Stimulated activated CD8-positive, alpha-beta memory T cell treated with anti-CD3 and anti-CD28 coated beads, Interleukin-2, amount 100 ng/mL, for 1 hour (primary cell): Measurements from ENCODE around the gene TTC9.
"Not testable (repeated sequence)": the region's sequence is repeated elsewhere in the genome, so short reads cannot be mapped to it uniquely, and the experiment has no call there.

Experiments
- DNase-seq, 2 donors: peaks; one replicate each; pipeline ENCODE4 v3.0.0-alpha.2; 2020; ENCODE audit warnings: low read depth in 2 of 2

TTC9 gene

DNA sequence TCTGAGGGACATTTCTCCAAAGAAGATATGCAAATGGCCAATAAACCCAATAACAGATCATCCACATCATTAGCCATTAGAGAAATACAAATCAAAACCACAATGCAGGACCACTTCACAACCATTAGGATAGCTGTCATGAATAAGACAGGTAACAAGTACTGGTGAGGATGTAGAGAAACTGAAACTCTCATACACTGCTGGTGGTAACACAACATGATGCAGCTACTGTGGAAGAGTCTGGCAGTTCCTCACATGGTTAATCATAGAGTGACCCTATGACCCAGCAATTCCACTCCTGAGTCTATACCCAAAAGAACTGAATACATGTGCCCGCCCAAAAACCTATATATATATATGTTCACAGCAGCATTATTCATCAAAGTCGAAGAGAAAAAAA, 39.0 kb downstream of the TTC9 start:
- DNase-seq, result no peak

DNA sequence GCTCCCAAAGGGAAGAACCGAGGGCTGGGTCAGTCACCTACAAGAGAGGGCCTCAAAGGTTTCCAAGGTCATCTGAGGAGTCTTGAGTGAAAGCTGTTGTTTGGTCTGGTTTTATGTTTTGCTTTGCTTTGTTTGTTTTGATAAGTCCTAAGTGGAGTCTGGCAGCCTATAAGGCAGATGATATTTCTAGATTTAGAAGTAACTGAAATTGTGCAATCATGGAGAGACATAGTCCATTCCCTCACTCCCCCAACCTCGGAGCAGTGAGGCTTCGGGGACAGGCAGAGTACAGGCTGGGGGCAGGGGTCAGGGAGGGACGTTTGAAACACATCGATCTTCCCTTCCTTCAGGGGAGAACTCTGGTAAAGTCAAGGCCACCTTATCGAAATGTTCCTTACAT, 42.3 kb downstream of the TTC9 start:
- DNase-seq, result no peak

DNA sequence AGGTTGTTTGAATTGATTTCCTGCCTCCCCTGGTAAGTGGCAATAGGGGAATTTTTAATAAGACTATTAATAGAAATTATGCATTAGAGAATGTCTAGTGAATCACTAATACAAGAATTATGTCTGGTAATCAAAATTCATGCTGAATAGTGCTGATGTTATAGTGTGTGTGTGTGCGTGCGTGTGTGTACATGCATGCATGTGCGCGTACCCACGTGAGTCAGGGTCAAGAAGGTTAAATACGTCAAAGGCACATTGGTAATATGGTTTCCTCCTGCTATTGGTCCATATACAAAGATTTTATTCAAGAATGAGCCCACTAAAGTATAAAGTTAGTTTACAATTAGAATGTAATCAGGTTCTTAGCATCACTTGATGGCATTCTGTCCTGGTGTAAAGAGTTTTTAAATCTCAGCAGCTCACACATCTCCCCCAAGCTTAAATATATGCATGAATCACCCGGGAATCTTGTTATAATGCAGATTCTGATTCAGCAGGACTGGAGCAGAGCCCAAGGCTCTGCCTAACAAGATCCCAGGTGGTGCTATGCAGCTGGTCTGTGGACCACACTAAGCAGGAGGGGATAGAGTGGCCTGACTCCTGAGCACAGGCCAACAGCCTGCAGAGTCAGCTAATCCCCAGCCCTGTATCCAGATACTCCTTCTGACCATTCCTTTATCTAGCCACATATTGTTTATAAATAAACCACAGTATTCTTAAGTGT, 43.9 kb downstream of the TTC9 start:
- no peak for DNase-seq

DNA sequence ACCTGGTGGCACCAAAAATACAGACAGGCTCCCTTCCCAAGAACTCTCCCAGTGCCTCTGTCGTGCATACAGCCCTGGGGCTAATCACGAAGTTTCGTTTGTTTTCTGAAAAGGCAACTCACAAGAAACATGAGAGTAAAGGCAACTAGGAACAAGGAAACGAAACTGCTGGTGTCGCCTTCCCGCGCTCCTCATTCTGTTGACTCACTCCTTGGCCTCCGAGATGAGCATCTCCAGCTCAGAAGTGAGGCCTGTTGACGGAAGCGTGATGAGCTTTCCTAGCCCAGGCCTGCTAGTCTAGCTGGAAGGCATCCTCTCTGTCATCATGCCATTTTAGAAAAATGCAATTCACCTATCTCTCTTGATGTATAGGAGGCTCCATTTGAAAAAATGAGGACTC, 50.5 kb downstream of the TTC9 start:
- DNase-seq, result no peak

DNA sequence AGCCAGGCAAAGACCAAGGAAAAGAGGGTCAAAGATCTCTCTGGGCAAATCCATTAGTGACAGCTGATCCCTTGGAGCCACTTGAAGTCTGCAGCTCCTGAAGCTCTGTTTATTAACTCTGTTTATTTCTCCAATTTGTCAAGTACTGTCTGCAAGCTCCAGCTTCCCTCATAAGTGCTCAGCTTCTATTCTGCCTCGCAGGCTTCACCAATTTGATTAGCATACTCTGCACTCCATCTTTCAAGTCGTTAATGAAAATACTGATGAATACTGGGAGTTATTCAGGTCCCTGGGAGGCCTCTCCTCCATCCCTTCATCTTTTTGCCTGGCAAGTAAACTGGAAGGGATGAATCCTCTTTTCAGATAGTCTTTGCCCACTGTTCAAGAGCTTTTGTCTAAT, 54.3 kb downstream of the TTC9 start:
- no peak for DNase-seq

DNA sequence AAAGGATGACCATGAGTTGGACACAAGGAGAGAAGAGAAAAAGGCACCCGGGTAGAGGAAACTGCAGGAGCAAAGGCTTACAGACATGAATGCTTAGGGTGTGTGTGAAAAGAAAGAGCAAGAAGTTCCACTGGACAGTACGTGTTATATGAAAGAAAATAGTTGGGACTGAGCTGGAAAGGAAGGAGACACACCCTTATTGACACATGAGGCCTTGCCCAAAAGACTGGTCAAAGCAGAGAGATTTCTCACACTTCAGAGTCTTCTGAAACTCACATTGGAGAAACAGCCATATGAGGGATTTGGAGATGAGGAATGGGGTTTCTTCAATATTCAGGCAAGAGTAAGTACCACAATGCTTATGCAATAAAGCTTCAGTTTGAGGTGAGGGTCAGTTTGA, 56.0 kb downstream of the TTC9 start:
- DNase-seq, result no peak

DNA sequence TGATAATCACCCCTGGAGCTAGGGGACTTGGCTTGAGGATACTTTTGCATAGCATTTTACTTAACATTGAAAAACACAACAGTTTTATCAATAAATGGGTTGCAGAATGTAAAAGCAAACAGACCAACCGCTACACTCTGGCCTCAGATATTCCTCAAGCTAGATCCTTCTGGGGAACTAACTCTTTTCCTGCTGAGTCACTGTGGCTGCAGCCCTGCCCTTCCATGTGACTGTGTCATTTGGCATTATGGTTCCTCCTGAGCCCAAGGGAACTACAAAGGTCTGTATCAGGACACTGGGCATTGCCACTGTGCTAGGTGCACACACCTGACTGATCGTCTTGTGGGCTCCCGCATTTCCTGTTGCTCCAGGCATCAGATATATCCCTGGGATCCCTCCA, 56.6 kb downstream of the TTC9 start:
- DNase-seq, result no peak

DNA sequence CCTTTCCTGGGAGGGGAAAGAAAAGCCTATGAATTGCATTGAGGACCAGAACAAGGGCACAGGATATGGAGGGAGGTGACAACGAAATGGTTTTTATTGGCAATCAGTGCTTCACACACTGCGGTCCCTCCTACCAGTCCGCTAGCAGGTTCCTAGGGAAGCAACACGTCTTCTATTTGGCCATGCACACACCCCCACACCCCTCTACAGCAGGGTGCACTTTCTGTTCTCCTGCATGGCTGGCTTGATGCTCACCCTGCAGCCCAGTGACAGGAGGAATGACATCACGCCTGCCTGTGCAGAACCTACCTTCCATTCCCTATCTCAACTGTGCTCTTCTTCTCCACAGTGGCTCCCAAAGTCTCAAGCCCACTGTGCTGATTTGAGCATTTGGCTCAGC, 57.9 kb downstream of the TTC9 start:
- no peak for DNase-seq

DNA sequence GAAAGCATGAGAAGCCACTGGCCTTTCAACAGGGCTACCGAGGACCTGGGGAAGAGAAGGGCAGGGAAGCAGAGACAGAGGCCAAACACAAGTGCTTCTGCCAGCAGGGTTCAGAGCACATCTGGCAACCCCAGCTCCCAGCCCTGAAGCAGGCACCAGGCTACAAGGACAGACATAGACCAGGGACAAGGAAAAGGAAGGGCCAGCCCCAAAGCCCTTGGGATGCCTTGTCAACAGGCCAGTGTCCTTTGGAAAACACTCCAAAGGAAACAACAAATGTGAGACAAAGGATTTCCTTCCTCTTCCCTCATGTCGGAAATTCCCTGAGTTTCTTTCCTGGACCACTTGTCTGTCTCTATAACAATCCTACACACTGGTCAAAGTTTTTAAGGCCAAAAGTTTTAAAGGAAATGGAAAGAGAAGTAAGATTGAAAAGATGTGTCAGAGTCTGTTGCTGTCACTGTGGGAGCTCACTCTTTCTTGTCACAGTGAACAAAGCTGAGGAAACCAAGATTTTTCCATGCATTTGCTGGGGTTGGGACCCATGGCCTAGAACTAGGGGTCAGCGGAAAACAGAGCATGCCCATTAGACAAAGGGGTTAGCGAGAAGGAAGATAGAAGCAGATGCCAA, 59.4 kb downstream of the TTC9 start:
- DNase-seq, result no peak

DNA sequence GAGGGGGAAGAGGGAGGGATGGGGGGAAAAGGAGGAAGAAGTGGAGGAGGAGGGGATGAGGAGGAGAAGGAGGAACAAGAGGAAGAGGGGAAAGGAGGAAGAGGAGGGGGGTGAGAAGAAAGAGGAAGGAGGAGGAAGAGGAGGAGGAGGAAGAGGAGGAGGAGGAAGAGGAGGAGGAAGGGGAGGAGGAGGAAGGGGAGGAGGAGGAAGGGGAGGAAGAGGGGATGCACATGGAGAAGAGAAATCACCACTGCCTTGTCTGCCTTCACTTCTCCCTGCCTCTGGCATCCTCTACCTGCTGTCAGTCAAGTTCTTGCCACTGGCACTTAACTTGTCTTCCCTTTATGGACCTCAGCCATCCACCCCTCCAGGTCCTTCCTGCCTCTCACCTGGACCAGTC, 59.9 kb downstream of the TTC9 start:
- no peak for DNase-seq

DNA sequence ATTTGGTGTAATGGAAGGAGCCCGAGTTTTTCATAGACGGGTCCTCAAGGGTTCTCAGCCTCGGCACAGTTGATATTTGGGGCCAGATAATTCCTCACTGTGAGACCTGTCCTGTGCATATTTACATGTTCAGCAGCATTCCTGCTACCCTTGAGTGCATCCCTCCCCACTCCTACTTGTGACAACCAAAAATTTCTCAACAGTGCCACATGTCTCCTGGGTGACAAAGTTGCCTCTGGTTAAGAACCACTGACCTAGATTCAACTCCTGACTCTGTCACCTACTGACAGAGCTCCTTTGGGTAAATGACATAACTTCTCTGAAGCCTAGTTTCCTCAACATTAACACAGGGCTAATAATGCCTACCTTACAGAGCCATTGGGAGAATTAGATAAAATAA, 60.4 kb downstream of the TTC9 start:
- DNase-seq, result no peak

DNA sequence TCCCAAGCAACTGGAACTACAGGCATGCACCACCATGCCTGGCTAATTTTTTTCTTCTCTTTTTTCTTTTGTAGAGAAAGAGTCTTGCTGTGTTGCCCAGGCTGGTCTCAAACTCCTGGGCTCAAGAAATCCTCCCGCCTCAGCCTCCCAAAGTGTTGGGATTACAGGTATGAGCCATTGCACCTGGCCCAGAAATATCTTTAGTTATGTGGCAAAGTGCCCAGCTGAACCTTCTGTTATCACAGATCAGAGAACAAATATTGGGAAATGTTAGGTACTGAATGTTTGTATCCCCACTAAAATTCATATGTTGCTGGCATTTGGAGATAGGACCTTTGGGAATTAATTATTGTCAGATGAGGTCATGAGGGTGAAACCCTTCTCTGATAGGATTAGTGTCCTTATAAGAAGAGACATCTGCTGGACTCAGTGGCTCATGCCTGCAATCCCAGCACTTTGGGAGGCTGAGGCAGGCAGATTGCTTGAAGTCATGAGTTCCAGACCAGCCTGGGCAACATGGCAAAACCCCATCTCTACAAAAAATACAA, 62.0 kb downstream of the TTC9 start:
- DNase-seq, result not testable (repeated sequence)

DNA sequence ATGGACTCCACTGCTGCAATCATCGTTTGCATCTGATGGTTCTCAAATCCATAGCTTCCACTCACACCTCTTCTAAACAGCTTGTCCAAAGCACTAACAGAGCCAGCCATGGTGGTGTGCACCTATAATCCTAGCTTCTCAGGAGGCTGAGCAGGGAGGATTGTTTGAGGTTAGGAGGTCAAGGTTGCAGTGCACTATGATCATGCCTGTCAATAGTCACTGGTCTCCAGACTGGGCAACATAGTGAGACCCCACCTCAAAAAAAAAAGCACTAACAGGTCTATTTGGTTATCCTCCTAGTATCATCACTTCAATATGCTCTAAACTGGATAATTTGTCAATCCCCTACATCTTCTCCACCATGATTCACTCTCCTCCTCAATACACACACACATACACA, 63.2 kb downstream of the TTC9 start:
- no peak for DNase-seq

DNA sequence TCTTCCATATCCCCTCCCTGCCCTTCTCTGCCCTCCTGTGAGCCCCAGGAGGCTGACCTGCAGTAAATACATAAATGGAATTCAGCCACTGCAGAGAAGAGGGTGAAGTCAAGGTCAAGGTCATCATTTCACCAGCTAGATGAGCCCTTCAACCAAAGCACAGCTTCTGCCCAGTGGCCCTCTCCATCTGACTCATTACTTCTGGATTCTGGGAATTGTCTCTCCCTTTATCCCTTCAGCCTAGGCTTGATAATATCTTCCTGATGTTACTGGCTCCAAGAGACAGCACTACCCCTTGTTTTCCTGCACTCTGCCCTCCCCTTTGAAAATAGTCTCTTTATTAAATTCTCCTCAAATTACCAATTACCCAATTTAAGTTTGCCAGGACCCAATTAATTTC, 64.5 kb downstream of the TTC9 start:
- DNase-seq, result no peak

DNA sequence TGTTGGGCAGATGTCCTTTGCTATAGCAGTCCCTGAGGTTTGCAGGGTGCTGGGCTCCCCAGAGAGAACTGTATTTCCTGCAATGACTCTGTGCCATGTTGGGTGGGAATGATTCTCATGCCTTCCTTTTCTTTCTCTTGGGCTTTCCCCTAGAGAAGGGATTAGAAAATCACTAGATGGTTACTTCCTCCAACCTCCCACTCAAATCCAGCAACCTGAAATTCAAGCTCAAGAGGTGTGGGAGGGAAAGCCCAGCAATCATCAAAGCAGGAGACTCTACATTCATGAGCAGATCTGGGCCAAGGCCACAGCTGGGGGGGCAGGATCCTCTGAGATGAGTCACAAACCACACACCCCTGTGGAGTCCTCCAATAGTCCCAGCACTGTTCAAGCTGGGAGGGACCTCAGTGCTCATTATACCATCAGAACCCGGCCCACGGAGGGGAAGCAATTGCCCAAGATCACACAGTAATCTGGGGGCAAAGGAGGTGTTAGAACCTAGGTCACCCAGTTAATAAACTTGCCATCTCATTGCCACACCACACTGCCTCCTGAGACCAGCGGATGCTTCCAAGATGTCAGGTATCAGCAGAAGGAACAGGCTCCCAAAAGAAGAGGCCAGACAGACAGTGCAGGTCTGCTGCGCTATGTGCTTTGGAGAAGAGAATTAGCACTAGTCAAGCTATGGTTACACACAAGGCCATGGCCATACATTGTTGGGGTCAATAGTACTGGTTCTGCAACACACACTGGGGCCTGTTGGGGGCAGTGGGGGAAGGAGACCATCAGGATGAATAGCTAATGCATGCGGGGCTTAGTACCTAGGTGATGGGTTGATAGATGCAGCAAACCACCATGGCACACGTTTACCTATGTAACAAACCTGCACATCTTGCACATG, 65.7 kb downstream of the TTC9 start:
- no peak for DNase-seq

DNA sequence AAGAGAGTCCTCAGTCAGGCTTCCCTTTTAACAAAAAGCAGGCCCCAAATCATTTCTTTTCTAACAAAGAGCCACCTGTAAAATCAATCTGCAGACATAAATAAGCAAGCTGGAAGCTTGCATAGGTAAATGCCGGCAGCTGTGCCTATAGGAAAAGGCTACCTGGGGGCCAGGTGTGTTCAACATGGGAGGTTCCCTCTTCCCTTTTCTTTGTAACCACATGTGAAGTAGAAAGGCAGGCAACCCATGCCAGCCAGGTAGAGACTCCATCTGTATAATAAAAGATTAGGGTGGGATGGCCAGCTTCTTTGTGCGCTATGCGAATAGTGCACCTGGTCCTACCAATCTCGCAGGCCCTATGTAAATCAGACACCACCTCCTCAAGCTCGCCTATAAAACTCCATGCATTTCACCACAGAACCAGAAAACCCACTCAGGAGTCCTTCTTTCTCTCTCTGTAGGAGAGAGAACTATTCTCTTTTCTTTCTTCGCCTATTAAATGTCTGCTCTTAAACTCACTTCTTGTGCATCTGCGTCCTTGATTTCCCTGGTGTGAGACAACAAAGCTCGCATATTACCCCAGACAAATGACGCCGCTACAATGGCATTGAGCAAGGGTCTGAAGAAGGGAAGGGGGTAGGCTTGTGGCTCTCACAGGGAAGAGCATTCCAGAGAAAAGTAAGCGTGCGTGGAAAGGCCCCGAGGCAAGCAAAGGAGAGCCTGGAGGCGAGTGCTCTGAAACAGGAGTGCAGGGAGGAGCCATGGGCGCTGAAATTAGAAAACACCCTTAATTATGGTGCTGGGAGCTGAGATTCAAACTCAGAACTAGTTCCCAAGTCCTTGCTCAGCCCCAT, 67.2 kb downstream of the TTC9 start:
- DNase-seq, result no peak

DNA sequence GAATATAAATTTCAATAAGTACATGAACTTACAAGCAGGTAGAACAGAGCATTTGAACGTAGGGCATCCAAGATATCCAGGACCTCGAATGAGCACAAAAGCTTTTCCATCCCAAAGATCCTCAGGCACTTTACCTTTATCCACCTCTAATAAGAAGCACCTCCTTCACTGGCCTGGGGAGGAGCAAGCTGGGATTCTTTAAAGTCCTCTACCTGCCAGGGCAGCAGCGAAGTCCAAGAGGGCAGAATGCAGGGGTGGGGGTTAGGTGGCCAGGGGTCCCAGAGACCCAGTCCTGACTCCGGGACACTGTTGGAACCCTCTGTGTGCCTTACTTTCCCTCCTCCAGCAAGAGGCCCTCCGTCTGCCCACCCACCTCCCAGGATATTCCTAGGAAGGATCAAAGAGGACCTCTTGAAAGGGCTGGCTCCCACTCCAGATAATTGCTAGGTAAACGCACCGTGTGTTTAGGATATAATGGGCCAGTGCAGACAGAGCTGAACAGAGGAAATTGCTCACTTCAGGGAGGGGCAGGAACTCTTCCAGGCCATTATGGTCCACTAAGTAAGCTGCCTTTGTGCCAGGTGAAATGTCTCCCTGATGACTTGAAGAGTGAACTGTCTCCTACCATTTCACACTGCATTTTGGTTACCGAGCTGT, 68.1 kb downstream of the TTC9 start:
- no peak for DNase-seq

DNA sequence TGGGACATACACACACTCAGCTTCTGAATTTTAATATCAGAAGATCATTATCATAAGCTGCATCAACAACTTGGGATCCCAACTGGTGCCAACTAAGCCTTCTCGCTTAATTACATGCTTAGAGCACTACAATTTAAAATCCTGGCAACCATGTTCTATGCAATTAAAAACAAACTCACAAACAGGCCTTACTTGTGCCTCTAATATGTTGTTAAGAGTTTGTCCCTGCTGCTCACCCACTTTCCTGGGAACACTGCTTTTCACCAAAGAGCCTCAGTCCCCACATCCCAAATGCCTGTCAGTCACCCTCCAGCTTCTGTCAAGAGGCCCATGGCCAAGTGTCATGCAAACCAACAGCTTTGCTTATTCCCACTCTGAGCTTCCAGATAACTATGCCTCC, 69.7 kb downstream of the TTC9 start:
- no peak for DNase-seq

DNA sequence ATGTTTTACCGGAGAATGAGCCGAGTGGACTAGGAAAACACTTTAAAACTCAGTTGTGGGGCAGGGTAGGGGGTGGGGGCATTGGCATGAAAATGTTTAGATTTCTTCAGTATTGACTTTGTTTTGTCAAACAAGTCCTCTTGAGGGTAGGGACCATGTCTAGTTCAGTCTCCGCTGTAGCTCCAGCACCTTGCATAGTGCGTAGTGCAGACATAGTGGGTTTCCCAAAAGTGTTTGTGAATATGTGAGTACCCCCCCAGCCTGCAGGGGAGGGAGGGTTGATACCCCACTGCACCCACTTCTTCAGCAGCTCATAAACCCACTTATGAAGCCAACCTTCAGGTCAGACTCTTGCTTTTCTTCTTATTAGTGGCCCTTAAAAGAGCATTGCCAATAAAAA, 71.4 kb downstream of the TTC9 start:
- no peak for DNase-seq

DNA sequence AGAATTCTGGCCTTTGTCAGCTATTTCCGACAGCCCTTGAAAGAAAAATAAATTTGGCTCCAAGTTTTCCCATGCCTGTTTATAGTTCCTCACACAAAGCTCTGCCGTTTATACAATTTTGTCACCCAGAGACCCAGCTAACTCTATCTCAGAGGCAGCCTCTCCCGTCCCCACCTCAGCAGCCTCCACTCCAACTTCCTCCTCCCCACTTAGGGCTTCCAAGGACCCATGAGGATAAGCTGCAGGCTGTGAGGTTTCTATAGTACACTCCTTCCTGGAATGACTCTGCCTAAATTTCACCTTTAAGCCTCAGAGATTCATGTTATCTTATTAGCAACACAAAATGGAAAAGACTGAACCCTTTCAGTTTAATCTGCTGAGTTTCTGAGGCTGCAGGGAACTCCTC, 71.8 kb downstream of the TTC9 start:
- no peak for DNase-seq

DNA sequence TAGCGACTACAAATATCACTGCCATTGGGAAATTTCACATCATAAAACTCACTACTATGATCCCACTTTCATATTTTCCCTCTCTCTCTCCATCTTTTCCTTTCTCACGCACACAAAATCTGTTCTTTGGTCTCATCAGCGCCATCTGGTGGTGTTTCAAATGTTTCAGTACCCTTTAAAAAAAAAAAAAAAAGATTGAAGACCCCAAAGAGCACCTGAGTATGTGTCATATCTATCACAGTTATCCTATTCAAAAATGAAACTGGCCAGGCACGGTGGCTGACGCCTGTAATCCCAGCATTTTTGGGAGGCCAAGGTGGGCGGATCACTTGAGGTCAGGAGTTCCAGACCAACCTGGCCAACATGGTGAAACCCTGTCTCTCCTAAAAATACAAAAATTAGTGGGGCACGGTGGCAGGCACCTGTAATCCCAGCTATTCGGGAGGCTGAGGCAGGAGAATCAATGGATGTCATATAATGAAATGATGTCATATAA, 72.4 kb downstream of the TTC9 start:
- peak; percentile 8 to 11 for DNase-seq
